ENCODE data around the gene LSM4.
A peak's percentile ranks its signal among the peaks of the same experiment; 100 is the strongest.
"Not testable (repeated sequence)": the region's sequence is repeated elsewhere in the genome, so short reads cannot be mapped to it uniquely, and the experiment has no call there.

The LSM4 gene

GRCh38 chr19:18328340-18329034 is 5.6 kb upstream of the LSM4 start:
- H3K4me1 Mint-ChIP-seq = peaks cover 21% of the 10 kb centered on the region
- H3K9me3 Mint-ChIP-seq = no peaks in the 10 kb centered on the region
- H3K27ac Mint-ChIP-seq = peak overlapping the region; percentile 93 to 99 (median 95)
- H3K36me3 Mint-ChIP-seq (ENCODE audit: low read depth) = no peaks in the 10 kb centered on the region
- TF ChIP-seq CTCF (IDR thresholded peaks at IDR 0.05; ENCODE audit: unreplicated experiment in 3 of 3) = peak; percentile 89 to 90 (median 89)
- peaks cover 3% of the 10 kb centered on the region for H3K27me3 Mint-ChIP-seq (ENCODE audit: low read depth)
- peak overlapping the region; percentile 61 to 77 (median 71) for H3K4me3 Mint-ChIP-seq

- Mint-ChIP-seq H3K4me3 (no peak overlapping the region), H3K27me3 (ENCODE audit: low read depth) (peaks cover 3% of the 10 kb centered on the region), H3K9me3 (no peaks in the 10 kb centered on the region), H3K27ac (no peak overlapping the region), H3K4me1 (peaks cover 34% of the 10 kb centered on the region), H3K36me3 (ENCODE audit: low read depth) (no peaks in the 10 kb centered on the region)
- TF ChIP-seq CTCF (IDR thresholded peaks at IDR 0.05; ENCODE audit: unreplicated experiment in 3 of 3) = no peak
Observed at GRCh38 chr19:18326772-18327171, 3.9 kb upstream of the LSM4 start.

- not testable (repeated sequence) for H3K36me3 Mint-ChIP-seq (ENCODE audit: low read depth); H3K27me3 Mint-ChIP-seq (ENCODE audit: low read depth); H3K9me3 Mint-ChIP-seq
- Mint-ChIP-seq H3K27ac (peak overlapping the region; percentile 97 to 99 (median 99)), H3K4me1 (peaks cover 41% of the 10 kb centered on the region), H3K4me3 (peak overlapping the region in 2 of 3 experiments; percentile 83 to 88)
Observed at GRCh38 chr19:18324373-18324731, 1.5 kb upstream of the LSM4 start.

GRCh38 chr19:18322318-18322758 is 538 bp downstream of the LSM4 start:
- peaks cover 4% of the 10 kb centered on the region for H3K36me3 Mint-ChIP-seq (ENCODE audit: low read depth)
- H3K27ac Mint-ChIP-seq = peak overlapping the region; percentile 97 to 99 (median 99)
- peaks cover 28% of the 10 kb centered on the region for H3K4me1 Mint-ChIP-seq
- H3K27me3 Mint-ChIP-seq (ENCODE audit: low read depth) = no peaks in the 10 kb centered on the region
- peak overlapping the region; percentile 83 to 96 (median 88) for H3K4me3 Mint-ChIP-seq
- H3K9me3 Mint-ChIP-seq = no peaks in the 10 kb centered on the region
- TF ChIP-seq CTCF (IDR thresholded peaks at IDR 0.05; ENCODE audit: unreplicated experiment in 3 of 3) = no peak

- Mint-ChIP-seq H3K27ac (peak overlapping the region; percentile 97 to 99 (median 99)), H3K27me3 (ENCODE audit: low read depth) (no peaks in the 10 kb centered on the region), H3K9me3 (no peaks in the 10 kb centered on the region), H3K36me3 (ENCODE audit: low read depth) (peaks cover 4% of the 10 kb centered on the region), H3K4me3 (peak overlapping the region; percentile 83 to 96 (median 88)), H3K4me1 (peaks cover 28% of the 10 kb centered on the region)
- TF ChIP-seq CTCF (IDR thresholded peaks at IDR 0.05; ENCODE audit: unreplicated experiment in 3 of 3) = no peak
Observed at GRCh38 chr19:18321734-18322102, 1.2 kb downstream of the LSM4 start.

- TF ChIP-seq CTCF (IDR thresholded peaks at IDR 0.05; ENCODE audit: unreplicated experiment in 3 of 3) = no peak
- H3K9me3 Mint-ChIP-seq = no peaks in the 10 kb centered on the region
- peaks cover 4% of the 10 kb centered on the region for H3K36me3 Mint-ChIP-seq (ENCODE audit: low read depth)
- H3K27ac Mint-ChIP-seq = peak overlapping the region; percentile 97 to 99 (median 99)
- H3K27me3 Mint-ChIP-seq (ENCODE audit: low read depth) = no peaks in the 10 kb centered on the region
- H3K4me3 Mint-ChIP-seq = peak overlapping the region; percentile 83 to 96 (median 88)
- H3K4me1 Mint-ChIP-seq = peaks cover 28% of the 10 kb centered on the region
Observed at GRCh38 chr19:18320865-18321733, 1.8 kb downstream of the LSM4 start.

All from nephron (organoid).